ENCODE measurements around the gene HES7.

- TF ChIP-seq CTCF (IDR thresholded peaks at IDR 0.05): no peak
- no peak for TF ChIP-seq NR1H2 (CRISPR knock-in tag; IDR thresholded peaks at IDR 0.05)
- no peak for TF ChIP-seq JUN (CRISPR knock-in tag; IDR thresholded peaks at IDR 0.05)
- TF ChIP-seq GABPB1 (CRISPR knock-in tag; IDR thresholded peaks at IDR 0.05): no peak
- no peak for TF ChIP-seq ETV6 (CRISPR knock-in tag; IDR thresholded peaks at IDR 0.05)
Observed at GRCh38 chr17:8082292-8082691, 41.6 kb downstream of the HES7 start.
